Measurements from ENCODE around the gene CTXN1. TPM values are rescaled to one million over a fixed set of nuclear protein-coding genes. Genes with fewer than 3 reads are reported as not detected.

CTXN1 gene
- polyA plus RNA-seq, 1 of the 3 experiments (the other 2 are of a cell fraction): 53.8 TPM

DNA sequence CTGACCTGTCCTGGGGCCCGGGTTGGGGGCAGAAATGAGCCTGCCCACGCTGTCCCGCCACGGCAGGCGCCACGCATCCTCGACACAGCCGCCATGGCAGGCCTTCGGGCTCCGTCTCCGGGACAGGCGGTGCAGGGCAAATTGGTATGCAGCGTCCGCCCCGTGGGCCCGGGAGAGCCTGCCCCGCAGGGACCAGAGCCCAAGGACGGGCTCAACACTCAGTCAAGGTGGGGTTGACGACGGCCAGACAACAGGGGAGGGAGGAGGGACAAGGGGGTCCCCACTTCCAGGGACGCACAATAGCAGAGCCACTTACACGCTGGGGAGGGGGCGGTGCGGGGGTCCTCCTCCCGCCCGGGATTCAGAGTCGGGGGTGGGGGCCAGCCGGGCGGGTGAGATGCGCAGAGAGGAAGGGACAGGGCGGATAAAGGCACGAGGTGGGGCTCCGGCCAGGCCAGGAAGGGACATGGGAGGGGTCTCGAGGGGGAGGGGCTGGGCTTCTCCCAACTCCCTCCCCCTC is 1.2 kb downstream of the CTXN1 start:
- POLR2A ChIA-PET: no interaction called here

More for the DNA sequence above, 1.2 kb downstream of the CTXN1 start:
- Histone ChIP-seq H3K27me3 (ENCODE audit: insufficient read depth) (no peaks in the 10 kb centered on the region), H3K4me2 (peak overlapping the region; percentile 74; the same call in 1 of the 2 replicates), H3K79me2 (ENCODE audit: insufficient read depth) (peaks cover 24% of the 10 kb centered on the region; the same call in 1 of the 2 replicates), H3F3A (replicated peaks; ENCODE audit: insufficient read depth) (peaks cover 25% of the 10 kb centered on the region), H3K36me3 (replicated peaks in 1 of 2; ENCODE audit: control insufficient read depth in 1 of 2, insufficient read depth in 2 of 2, low read length in 1 of 2) (peaks cover 0 to 23% of the 10 kb centered on the region in 2 experiments), H3K4me1 (ENCODE audit: control insufficient read depth in 1 of 2, insufficient read depth in 2 of 2, low read depth in 1 of 2, low read length in 1 of 2) (peaks cover 37 to 65% of the 10 kb centered on the region in 2 experiments), H3K9me2 (no peaks in the 10 kb centered on the region), H3K27ac (ENCODE audit: low read depth in 2 of 2, low read length in 1 of 2) (peak overlapping the region in 1 of 2 experiments; percentile 8; a peak in 2 of 4 replicates), H3K9ac (no peak overlapping the region; the same call in 1 of the 2 replicates), H4K20me1 (ENCODE audit: insufficient read depth) (peaks cover 36% of the 10 kb centered on the region), H2AFZ (ENCODE audit: low read depth) (no peak overlapping the region), H3K4me3 (ENCODE audit: low read depth in 2 of 2, low read length in 1 of 2) (peak overlapping the region; percentile 64 to 72; a peak in 3 of 4 replicates), H3K9me3 (no peaks in the 10 kb centered on the region)
- CTCF ChIA-PET: interaction anchor here (0.9 to 1.9 kb wide), 6 partner anchors 16 to 234 kb away, joined by 3 to 5 read pairs (median 4); partner anchors contain the start of gene TIMM44
- TF ChIP-seq RAD21 (IDR thresholded peaks at IDR 0.05; ENCODE audit: low read length): no peak
- TF ChIP-seq FOXJ3 (CRISPR knock-in tag; IDR thresholded peaks at IDR 0.05): no peak
- no peak for TF ChIP-seq RCOR1 (IDR thresholded peaks at IDR 0.05; ENCODE audit: low read length)
- no peak for TF ChIP-seq NRF1 (IDR thresholded peaks at IDR 0.05; ENCODE audit: low read depth, low read length)
- TF ChIP-seq, protein P1, sequence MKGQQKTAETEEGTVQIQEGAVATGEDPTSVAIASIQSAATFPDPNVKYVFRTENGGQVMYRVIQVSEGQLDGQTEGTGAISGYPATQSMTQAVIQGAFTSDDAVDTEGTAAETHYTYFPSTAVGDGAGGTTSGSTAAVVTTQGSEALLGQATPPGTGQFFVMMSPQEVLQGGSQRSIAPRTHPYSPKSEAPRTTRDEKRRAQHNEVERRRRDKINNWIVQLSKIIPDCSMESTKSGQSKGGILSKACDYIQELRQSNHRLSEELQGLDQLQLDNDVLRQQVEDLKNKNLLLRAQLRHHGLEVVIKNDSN (IDR thresholded peaks at IDR 0.05; ENCODE audit: borderline replicate concordance, low read depth): no peak
- no peak for TF ChIP-seq YY1 (IDR thresholded peaks at IDR 0.05; ENCODE audit: low read depth)
- TF ChIP-seq EZH2phosphoT487 (IDR thresholded peaks at IDR 0.05; ENCODE audit: borderline replicate concordance, low read depth): no peak
- no peak for TF ChIP-seq RFX5 (IDR thresholded peaks at IDR 0.05; ENCODE audit: low read length)
- TF ChIP-seq SIN3A (IDR thresholded peaks at IDR 0.05; ENCODE audit: borderline replicate concordance, low read depth, low read length): no peak
- TF ChIP-seq JUND (IDR thresholded peaks at IDR 0.05): no peak
- TF ChIP-seq, protein P2, sequence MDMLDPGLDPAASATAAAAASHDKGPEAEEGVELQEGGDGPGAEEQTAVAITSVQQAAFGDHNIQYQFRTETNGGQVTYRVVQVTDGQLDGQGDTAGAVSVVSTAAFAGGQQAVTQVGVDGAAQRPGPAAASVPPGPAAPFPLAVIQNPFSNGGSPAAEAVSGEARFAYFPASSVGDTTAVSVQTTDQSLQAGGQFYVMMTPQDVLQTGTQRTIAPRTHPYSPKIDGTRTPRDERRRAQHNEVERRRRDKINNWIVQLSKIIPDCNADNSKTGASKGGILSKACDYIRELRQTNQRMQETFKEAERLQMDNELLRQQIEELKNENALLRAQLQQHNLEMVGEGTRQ (IDR thresholded peaks at IDR 0.05; ENCODE audit: borderline replicate concordance, low read depth, low read length): no peak
- no peak for TF ChIP-seq IRF3 (IDR thresholded peaks at IDR 0.05; ENCODE audit: low read depth, low read length)
- TF ChIP-seq, protein P3, sequence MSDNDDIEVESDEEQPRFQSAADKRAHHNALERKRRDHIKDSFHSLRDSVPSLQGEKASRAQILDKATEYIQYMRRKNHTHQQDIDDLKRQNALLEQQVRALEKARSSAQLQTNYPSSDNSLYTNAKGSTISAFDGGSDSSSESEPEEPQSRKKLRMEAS (IDR thresholded peaks at IDR 0.05; ENCODE audit: low read depth): no peak
- TF ChIP-seq, protein P4, sequence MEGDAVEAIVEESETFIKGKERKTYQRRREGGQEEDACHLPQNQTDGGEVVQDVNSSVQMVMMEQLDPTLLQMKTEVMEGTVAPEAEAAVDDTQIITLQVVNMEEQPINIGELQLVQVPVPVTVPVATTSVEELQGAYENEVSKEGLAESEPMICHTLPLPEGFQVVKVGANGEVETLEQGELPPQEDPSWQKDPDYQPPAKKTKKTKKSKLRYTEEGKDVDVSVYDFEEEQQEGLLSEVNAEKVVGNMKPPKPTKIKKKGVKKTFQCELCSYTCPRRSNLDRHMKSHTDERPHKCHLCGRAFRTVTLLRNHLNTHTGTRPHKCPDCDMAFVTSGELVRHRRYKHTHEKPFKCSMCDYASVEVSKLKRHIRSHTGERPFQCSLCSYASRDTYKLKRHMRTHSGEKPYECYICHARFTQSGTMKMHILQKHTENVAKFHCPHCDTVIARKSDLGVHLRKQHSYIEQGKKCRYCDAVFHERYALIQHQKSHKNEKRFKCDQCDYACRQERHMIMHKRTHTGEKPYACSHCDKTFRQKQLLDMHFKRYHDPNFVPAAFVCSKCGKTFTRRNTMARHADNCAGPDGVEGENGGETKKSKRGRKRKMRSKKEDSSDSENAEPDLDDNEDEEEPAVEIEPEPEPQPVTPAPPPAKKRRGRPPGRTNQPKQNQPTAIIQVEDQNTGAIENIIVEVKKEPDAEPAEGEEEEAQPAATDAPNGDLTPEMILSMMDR (IDR thresholded peaks at IDR 0.05): no peak
- no peak for DNase-seq
- WGBS (ENCODE audit: low lambda C conversion rate): 57% methylated on average over 7 of the region's 34 CpGs

All from SK-N-SH (cell line).